Stimulated activated naive B cell treated with anti-CD40 and anti-IgM and Interleukin-4, amounts not matched to agents 10 μg/mL and 1 μg/mL and 100 μg/mL, for 72 hours (primary cell): ENCODE results near the gene HMCN2.
A peak's percentile ranks its signal among the peaks of the same experiment; 100 is the strongest.

Source experiments
- ATAC-seq, 2 donors: fragments of 150-1000 bp; cut with Tn5 transposase; replicated peaks; 2 replicates each; pipeline ENCODE4 v1.10.0; 2021; ENCODE audit warnings: moderate library complexity in 1 of 2
- DNase-seq: peaks from one replicate; pipeline ENCODE4 v3.0.0; 2021
- H3K27ac Mint-ChIP-seq: one replicate; pipeline ENCODE4 v1.8.0; 2022; ENCODE audit warnings: mild to moderate bottlenecking, mixed read lengths
- H3K27me3 Mint-ChIP-seq, 2 donors: one replicate each; pipeline ENCODE4 v1.8.0; 2022; ENCODE audit warnings: mixed read lengths in 2 of 2
- H3K36me3 Mint-ChIP-seq, 2 donors: one replicate each; pipeline ENCODE4 v1.8.0; 2022; ENCODE audit warnings: mixed read lengths in 2 of 2, mild to moderate bottlenecking in 1 of 2
- H3K4me1 Mint-ChIP-seq, 2 donors: one replicate each; pipeline ENCODE4 v1.8.0; 2022; ENCODE audit warnings: mixed read lengths in 2 of 2, mild to moderate bottlenecking in 1 of 2
- H3K4me3 Mint-ChIP-seq, 2 donors: one replicate each; pipeline ENCODE4 v1.8.0; 2022; ENCODE audit warnings: mild to moderate bottlenecking in 2 of 2, mixed read lengths in 2 of 2, moderate library complexity in 1 of 2
- H3K9me3 Mint-ChIP-seq, 2 donors: one replicate each; pipeline ENCODE4 v1.8.0; 2022; ENCODE audit warnings: mixed read lengths in 2 of 2, mild to moderate bottlenecking in 1 of 2

The HMCN2 gene

DNA sequence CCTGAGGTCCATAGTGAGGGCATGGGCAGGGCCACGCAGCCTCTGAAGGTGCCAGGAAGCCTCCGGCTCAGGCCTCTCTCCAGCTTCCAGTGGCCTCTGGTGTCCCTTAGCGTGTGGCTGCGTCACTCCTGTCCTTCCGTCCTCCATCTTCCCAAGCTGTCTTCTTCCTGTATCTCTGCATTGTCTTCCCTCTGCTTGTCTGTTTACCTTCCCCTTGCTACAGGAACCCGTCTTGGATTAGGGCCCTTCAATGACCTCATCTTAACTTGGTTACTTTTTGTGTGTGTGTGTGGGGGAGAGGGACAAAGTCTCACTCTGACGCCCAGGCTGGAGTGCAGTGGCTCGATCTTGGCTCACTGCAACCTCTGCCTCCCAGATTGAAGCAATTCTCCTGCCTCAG is 193.6 kb downstream of the HMCN2 start:
- H3K36me3 Mint-ChIP-seq = no peaks in the 10 kb centered on the region
- no peak overlapping the region for H3K27ac Mint-ChIP-seq

GRCh38 chr9:130459941-130460669 is 194.5 kb downstream of the HMCN2 start:
- no peak for ATAC-seq
- peaks cover 36 to 52% of the 10 kb centered on the region in 2 donors for H3K27me3 Mint-ChIP-seq
- no peak overlapping the region for H3K27ac Mint-ChIP-seq
- H3K36me3 Mint-ChIP-seq = no peaks in the 10 kb centered on the region
- no peak overlapping the region for H3K4me3 Mint-ChIP-seq
- H3K9me3 Mint-ChIP-seq = no peaks in the 10 kb centered on the region
- DNase-seq = no peak
- H3K4me1 Mint-ChIP-seq = peaks cover 0 to 1% of the 10 kb centered on the region in 2 donors

More for the DNA sequence above, 193.6 kb downstream of the HMCN2 start:
- no peak overlapping the region for H3K4me3 Mint-ChIP-seq
- no peak for ATAC-seq
- H3K9me3 Mint-ChIP-seq = no peaks in the 10 kb centered on the region
- DNase-seq = no peak
- peaks cover 30 to 46% of the 10 kb centered on the region in 2 donors for H3K27me3 Mint-ChIP-seq
- H3K4me1 Mint-ChIP-seq = peaks cover 0 to 1% of the 10 kb centered on the region in 2 donors

DNA sequence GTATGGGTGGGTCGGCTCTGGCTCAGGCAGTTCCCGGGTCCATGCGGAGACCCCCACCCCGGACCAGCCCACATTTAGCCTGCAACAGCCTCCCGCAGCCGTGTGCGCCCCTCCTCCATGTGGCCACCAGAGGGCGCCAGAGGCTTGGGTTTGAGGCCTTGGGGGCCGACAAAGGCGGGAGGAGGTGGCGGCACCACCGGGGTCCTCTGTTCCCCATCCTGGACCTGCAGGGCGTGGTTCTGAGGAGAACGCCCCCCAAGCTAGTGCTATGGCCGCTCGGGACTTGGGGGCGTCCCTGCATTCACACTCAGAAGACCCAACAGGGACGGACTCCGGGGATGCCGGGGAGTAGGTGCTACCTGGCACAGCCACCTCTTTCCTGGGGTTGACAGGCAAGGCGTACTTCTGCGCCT is 195.7 kb downstream of the HMCN2 start:
- Mint-ChIP-seq H3K36me3 (no peaks in the 10 kb centered on the region), H3K4me1 (peaks cover 0 to 1% of the 10 kb centered on the region in 2 donors), H3K9me3 (no peaks in the 10 kb centered on the region), H3K4me3 (no peak overlapping the region), H3K27me3 (peaks cover 38 to 60% of the 10 kb centered on the region in 2 donors), H3K27ac (no peak overlapping the region)
- DNase-seq = peak; percentile 36
- peak; percentile 78 to 84 for ATAC-seq

GRCh38 chr9:130461731-130462130 is 196.2 kb downstream of the HMCN2 start:
- Mint-ChIP-seq H3K9me3 (no peaks in the 10 kb centered on the region), H3K4me3 (no peak overlapping the region), H3K4me1 (peaks cover 0 to 1% of the 10 kb centered on the region in 2 donors), H3K27ac (no peak overlapping the region), H3K27me3 (peaks cover 43 to 65% of the 10 kb centered on the region in 2 donors), H3K36me3 (no peaks in the 10 kb centered on the region)
- ATAC-seq = no peak
- DNase-seq = no peak

DNA sequence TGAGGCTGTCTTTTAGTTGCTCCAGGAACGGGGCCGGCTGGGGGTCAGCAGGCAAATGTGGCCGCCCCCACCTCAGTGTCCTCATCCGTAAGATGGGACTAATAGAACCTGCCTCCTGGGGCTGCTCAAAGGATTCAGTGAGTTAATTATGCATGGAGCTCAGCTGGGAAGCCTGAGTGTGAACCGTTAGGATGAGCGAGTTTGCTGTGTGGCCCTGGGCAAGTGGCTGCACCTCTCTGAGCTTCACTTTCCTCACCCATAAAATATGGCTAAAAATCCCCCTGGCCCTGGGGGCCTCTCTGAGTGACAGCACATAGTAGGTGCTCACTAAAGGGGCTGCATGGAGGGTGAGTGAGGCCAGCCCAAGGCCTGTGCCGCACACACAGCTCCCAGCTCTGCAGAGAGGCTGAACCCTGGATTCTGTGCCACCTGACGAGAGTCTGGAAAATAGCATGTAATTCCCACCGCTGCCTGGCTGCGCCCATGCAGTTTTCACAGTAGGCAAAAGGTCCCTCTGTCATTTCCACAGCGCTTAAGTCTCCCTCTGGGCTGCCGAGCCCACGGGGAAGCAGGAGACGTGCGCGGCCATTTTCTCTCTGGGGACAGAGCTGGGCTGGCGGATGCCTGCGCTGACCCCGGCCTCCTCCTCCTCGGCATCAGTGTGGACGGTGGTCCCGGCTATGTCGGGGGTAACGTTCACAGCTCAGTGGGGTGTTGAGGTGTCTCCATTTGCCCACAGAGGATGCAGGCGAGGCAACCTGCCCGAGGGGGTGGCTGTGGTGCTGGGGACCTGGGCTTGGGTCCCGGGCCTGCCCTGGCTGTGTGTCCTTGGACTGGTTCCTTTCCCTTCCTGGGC is 197.4 kb downstream of the HMCN2 start:
- H3K27ac Mint-ChIP-seq = no peak overlapping the region
- H3K4me1 Mint-ChIP-seq = peaks cover 1 to 7% of the 10 kb centered on the region in 2 donors
- DNase-seq = no peak
- ATAC-seq = no peak
- H3K36me3 Mint-ChIP-seq = no peaks in the 10 kb centered on the region
- peaks cover 52 to 72% of the 10 kb centered on the region in 2 donors for H3K27me3 Mint-ChIP-seq
- no peak overlapping the region for H3K4me3 Mint-ChIP-seq
- H3K9me3 Mint-ChIP-seq = no peaks in the 10 kb centered on the region

GRCh38 chr9:130463763-130464745 is 198.5 kb downstream of the HMCN2 start:
- Mint-ChIP-seq H3K4me1 (peaks cover 1 to 7% of the 10 kb centered on the region in 2 donors), H3K27ac (no peak overlapping the region), H3K9me3 (no peaks in the 10 kb centered on the region), H3K4me3 (no peak overlapping the region), H3K27me3 (peaks cover 54 to 71% of the 10 kb centered on the region in 2 donors), H3K36me3 (no peaks in the 10 kb centered on the region)
- ATAC-seq = no peak
- DNase-seq = no peak

- H3K9me3 Mint-ChIP-seq = no peaks in the 10 kb centered on the region
- H3K27ac Mint-ChIP-seq = no peak overlapping the region
- H3K36me3 Mint-ChIP-seq = no peaks in the 10 kb centered on the region
- DNase-seq (no peak), ATAC-seq (no peak)
- peaks cover 45 to 78% of the 10 kb centered on the region in 2 donors for H3K27me3 Mint-ChIP-seq
- peaks cover under 1 to 7% of the 10 kb centered on the region in 2 donors for H3K4me1 Mint-ChIP-seq
- H3K4me3 Mint-ChIP-seq = no peak overlapping the region
Observed at GRCh38 chr9:130465383-130466096, 200.0 kb downstream of the HMCN2 start.

DNA sequence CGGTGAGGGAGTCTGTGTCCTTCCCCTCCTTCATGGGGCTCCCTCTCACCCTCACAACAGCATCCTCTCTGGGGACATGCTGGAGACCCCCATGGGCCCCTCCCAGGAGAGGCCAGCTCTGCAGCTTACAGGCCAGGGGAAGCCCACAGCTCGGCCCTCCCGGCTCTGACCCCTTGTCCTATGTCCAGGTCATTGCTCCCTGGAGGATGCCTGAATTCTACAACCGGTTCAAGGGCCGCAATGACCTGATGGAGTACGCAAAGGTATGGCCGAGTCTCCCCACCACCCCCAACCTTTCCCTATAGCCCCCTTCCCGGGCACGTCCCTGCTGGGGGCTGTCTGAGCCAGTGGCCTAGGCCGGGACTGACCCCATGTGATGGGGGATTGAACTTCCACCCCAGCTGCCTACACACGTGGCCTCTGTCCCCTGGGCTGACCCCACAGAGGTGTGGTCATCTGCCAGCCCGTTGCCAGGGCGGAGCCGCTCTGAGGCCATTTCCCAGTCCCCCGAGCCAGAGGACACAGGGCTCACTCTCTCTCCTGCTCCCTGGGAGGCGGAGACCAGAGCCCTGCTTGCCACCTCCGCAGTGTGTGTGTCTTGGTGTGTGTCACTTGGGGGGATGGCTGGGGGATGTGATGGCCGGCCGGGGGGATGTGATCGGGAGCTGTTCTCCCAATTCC is 201.1 kb downstream of the HMCN2 start:
- H3K9me3 Mint-ChIP-seq = no peaks in the 10 kb centered on the region
- H3K27me3 Mint-ChIP-seq = peaks cover 49 to 78% of the 10 kb centered on the region in 2 donors
- no peak overlapping the region for H3K4me3 Mint-ChIP-seq
- H3K36me3 Mint-ChIP-seq = no peaks in the 10 kb centered on the region
- no peak for DNase-seq
- no peak overlapping the region for H3K27ac Mint-ChIP-seq
- ATAC-seq = no peak
- H3K4me1 Mint-ChIP-seq = peaks cover 4 to 7% of the 10 kb centered on the region in 2 donors

DNA sequence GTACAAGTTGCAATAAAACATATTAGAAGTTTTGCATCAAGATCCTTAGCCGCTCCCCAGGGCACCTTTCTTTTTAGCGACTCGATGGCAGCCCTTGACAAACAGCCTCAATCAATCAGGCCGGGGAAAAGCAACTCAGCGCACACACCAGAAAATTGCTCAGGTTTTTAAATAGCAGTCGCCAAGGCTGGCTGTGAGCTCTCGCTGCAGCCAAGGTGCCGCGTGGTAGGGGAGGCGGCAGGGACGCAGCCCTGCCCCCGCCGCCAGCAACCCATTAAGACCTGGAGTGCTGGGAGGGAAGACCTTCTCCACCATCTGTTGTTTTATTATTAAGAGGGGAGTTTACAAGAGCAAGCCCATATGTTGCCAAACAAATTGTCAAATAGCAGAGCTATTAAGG is 201.8 kb downstream of the HMCN2 start:
- Mint-ChIP-seq H3K9me3 (no peaks in the 10 kb centered on the region), H3K4me3 (no peak overlapping the region), H3K4me1 (peaks cover 4 to 7% of the 10 kb centered on the region in 2 donors), H3K27me3 (peaks cover 54 to 82% of the 10 kb centered on the region in 2 donors), H3K36me3 (no peaks in the 10 kb centered on the region), H3K27ac (no peak overlapping the region)
- DNase-seq (no peak), ATAC-seq (no peak)

GRCh38 chr9:130468566-130468965 is 203.0 kb downstream of the HMCN2 start:
- Mint-ChIP-seq H3K27ac (no peak overlapping the region), H3K27me3 (peaks cover 60 to 88% of the 10 kb centered on the region in 2 donors), H3K36me3 (no peaks in the 10 kb centered on the region), H3K4me1 (peaks cover 4 to 7% of the 10 kb centered on the region in 2 donors), H3K9me3 (no peaks in the 10 kb centered on the region), H3K4me3 (no peak overlapping the region)
- DNase-seq (no peak), ATAC-seq (no peak)

- peaks cover 49 to 86% of the 10 kb centered on the region in 2 donors for H3K27me3 Mint-ChIP-seq
Observed at GRCh38 chr9:130470269-130470668, 204.7 kb downstream of the HMCN2 start.

GRCh38 chr9:130470950-130471349 is 205.4 kb downstream of the HMCN2 start:
- Mint-ChIP-seq H3K27ac (no peak overlapping the region), H3K4me1 (peaks cover 6 to 7% of the 10 kb centered on the region in 2 donors), H3K27me3 (peaks cover 49 to 82% of the 10 kb centered on the region in 2 donors), H3K4me3 (no peak overlapping the region), H3K36me3 (no peaks in the 10 kb centered on the region), H3K9me3 (no peaks in the 10 kb centered on the region)
- no peak for DNase-seq
- no peak for ATAC-seq

More at GRCh38 chr9:130470269-130470668, 204.7 kb downstream of the HMCN2 start:
- no peak overlapping the region for H3K27ac Mint-ChIP-seq
- DNase-seq (no peak), ATAC-seq (no peak)
- peaks cover 6 to 7% of the 10 kb centered on the region in 2 donors for H3K4me1 Mint-ChIP-seq
- H3K36me3 Mint-ChIP-seq = no peaks in the 10 kb centered on the region
- H3K4me3 Mint-ChIP-seq = no peak overlapping the region
- H3K9me3 Mint-ChIP-seq = no peaks in the 10 kb centered on the region
